Heart right ventricle (tissue), 16 donors: ENCODE data around the gene ITM2A. TPM values are rescaled to one million over a fixed set of nuclear protein-coding genes. Genes with fewer than 3 reads are reported as not detected.

Source experiments
- ATAC-seq, 8 donors: fragments of 200-7000 bp; cut with Tn5 transposase; one replicate each; pipeline ENCODE4 v1.9.1; 2020; ENCODE audit warnings: mild to moderate bottlenecking in 8 of 8, moderate library complexity in 8 of 8, moderate number of reproducible peaks in 1 of 8
- DNase-seq, 2 donors: peaks; one replicate each; pipeline ENCODE4 v3.0.0-alpha.2; 2020
- H3K27ac ChIP-seq, 10 donors: fragments of 200-600 bp; sonication (generic) in 2 of 10; one replicate each; pipeline versions ENCODE4 v1.5.0 to v1.8.0; 2020 to 2022; ENCODE audit warnings: mild to moderate bottlenecking in 3 of 10
- H3K27me3 ChIP-seq, 7 donors: fragments of 200-600 bp; one replicate each; pipeline ENCODE4 v1.8.0; 2021 to 2022; ENCODE audit warnings: mild to moderate bottlenecking in 2 of 7
- H3K36me3 ChIP-seq, 9 donors: fragments of 200-600 bp; sonication (generic) in 1 of 9; one replicate each; pipeline versions ENCODE4 v1.5.0 to v1.8.0; 2020 to 2022; ENCODE audit warnings: mild to moderate bottlenecking in 2 of 9
- H3K4me1 ChIP-seq, 9 donors: fragments of 200-600 bp; sonication (generic) in 1 of 9; one replicate each; pipeline versions ENCODE4 v1.5.0 to v1.8.0; 2020 to 2022; ENCODE audit warnings: mild to moderate bottlenecking in 4 of 9
- H3K4me3 ChIP-seq, 10 donors: fragments of 200-600 bp; sonication (generic) in 2 of 10; one replicate each; pipeline versions ENCODE4 v1.5.0 to v1.8.0; 2020 to 2022; ENCODE audit warnings: mild to moderate bottlenecking in 7 of 10, moderate library complexity in 2 of 10
- H3K9me3 ChIP-seq, 11 donors: fragments of 200-600 bp in 10 of 11; sonication (generic) in 2 of 11; one replicate each; pipeline versions ENCODE4 v1.5.0 to v1.8.0; 2013 to 2022; ENCODE audit warnings: mild to moderate bottlenecking in 2 of 11, control low read depth in 1 of 11, moderate library complexity in 1 of 11
- CTCF ChIP-seq, 9 donors: fragments of 200-600 bp; sonication (generic) in 2 of 9; IDR thresholded peaks; one replicate each; pipeline versions ENCODE4 v1.5.0 to v1.8.0; 2021 to 2022; ENCODE audit warnings: antibody characterized with exemption in 9 of 9, mild to moderate bottlenecking in 5 of 9, moderate library complexity in 1 of 9
- WGBS, 2 donors: extraction: QIAGEN DNeasy Blood & Tissue Kit; methylation state at CpG; one replicate each; pipeline ENCODE4 v1.1.7; 2013; ENCODE audit warnings: inconsistent platforms in 1 of 2; 5-methylcytosine and 5-hydroxymethylcytosine counted together
- intact Hi-C, 10 donors: fragments of 100-400 bp; cut with DNase I; formaldehyde crosslinking; loops; one replicate each; pipeline versions ENCODE4 v1.11.1 to v1.14.2; 2022
- polyA plus RNA-seq, 2 donors: library from polyadenylated mRNA; stranded (reverse); fragments of 200-250 nt; gene quantifications; one replicate each; pipeline ENCODE4 v1.2.3, GENCODE V29; 2013
- total RNA-seq, 10 donors: library from RNA; stranded (reverse); fragmentation: NEBNext Ultra II Directional in 3 of 10; extraction: Animal tissue kit (Norgen Biotek cat#: 25700) in 3 of 10; gene quantifications; one replicate each; pipeline versions ENCODE4 v1.2.1 to v1.2.4, GENCODE V29; 2021 to 2023
- donor health status: Arrhythmogenic right ventricular cardiomyopathy.
- donor health status: ischemic (EF 13 %, LVEDD 7.1; RV severe dilation, severe dysfunction).
- donor health status: healthy with polysubstance abuse.
- donor health status: DM: no; HTN: yes; CAD: no.
- donor health status: DM: no; HTN: no; CAD: no.
- donor health status: ischemic (EF 25% LVEDD 6.9; RV normal size, moderate dysfunction).
- donor health status: ischemic (EF 25% LVEDD 5.7; RV mildly dilated, moderate dysfunction).
- donor health status: healthy.
- donor health status: DM: yes; HTN: yes; CAD: no.
- donor health status: Ischemic cardiomyopathy.
- donor health status: ischemic (EF 35%, LVEDD 5.7; RV mildly dilated, moderate dysfunction).
- donor health status: nonischemic (EF 11% LVEDD 7.7; RV severe dilation, severe dysfunction).
- donor health status: DM: yes; HTN: yes; CAD: no.
- donor health status: PGD.
- donor health status: ischemic (EF 29% LVEDD 5.4; RV normal size, mild dysfunction).
- donor health status: nonischemic (EF 23%, LVEDD 6.1; RV moderate dilation, normal function).

Gene ITM2A
- total and polyA plus RNA-seq, 12 donors = 22.6 to 85.2 (median 61.8) TPM

GRCh38 chrX:79375340-79375739 lies 8.2 kb upstream of the ITM2A start:
- no peaks in the 10 kb centered on the region for H3K27me3 ChIP-seq
- H3K4me1 ChIP-seq = no peaks in the 10 kb centered on the region
- DNase-seq (no peak), ATAC-seq (no peak)
- no peak for TF ChIP-seq CTCF (IDR thresholded peaks at IDR 0.05)
- no peak overlapping the region for H3K4me3 ChIP-seq
- no peaks in the 10 kb centered on the region for H3K36me3 ChIP-seq
- intact Hi-C loops = no loop called here
- WGBS, 2 donors = 86 to 91% methylated on average over 2 of the region's 2 CpGs
- no peaks in the 10 kb centered on the region for H3K9me3 ChIP-seq
- H3K27ac ChIP-seq = no peak overlapping the region

GRCh38 chrX:79371640-79372039 lies 4.5 kb upstream of the ITM2A start:
- ATAC-seq (no peak), DNase-seq (no peak)
- Histone ChIP-seq H3K27me3 (no peaks in the 10 kb centered on the region), H3K36me3 (no peaks in the 10 kb centered on the region), H3K27ac (no peak overlapping the region), H3K4me3 (no peak overlapping the region), H3K4me1 (peaks cover 0 to 4% (median 0%) of the 10 kb centered on the region in 9 donors), H3K9me3 (no peaks in the 10 kb centered on the region)
- 83 to 90% methylated on average over 1 of the region's 1 CpG for WGBS, 2 donors
- intact Hi-C loops = no loop called here
- no peak for TF ChIP-seq CTCF (IDR thresholded peaks at IDR 0.05)

GRCh38 chrX:79371101-79371500 lies 4.0 kb upstream of the ITM2A start:
- Histone ChIP-seq H3K27me3 (no peaks in the 10 kb centered on the region), H3K36me3 (no peaks in the 10 kb centered on the region), H3K27ac (no peak overlapping the region), H3K9me3 (no peaks in the 10 kb centered on the region), H3K4me1 (peaks cover 0 to 4% (median 0%) of the 10 kb centered on the region in 9 donors), H3K4me3 (no peak overlapping the region)
- intact Hi-C loops = no loop called here
- WGBS, 2 donors = 37 to 45% methylated on average over 2 of the region's 2 CpGs
- ATAC-seq (no peak), DNase-seq (no peak)
- no peak for TF ChIP-seq CTCF (IDR thresholded peaks at IDR 0.05)

GRCh38 chrX:79369871-79370270 lies 2.7 kb upstream of the ITM2A start:
- Histone ChIP-seq H3K27ac (peak overlapping the region in 1 of 10 donors; percentile 9), H3K9me3 (no peaks in the 10 kb centered on the region), H3K27me3 (no peaks in the 10 kb centered on the region), H3K4me1 (peaks cover 0 to 4% (median 0%) of the 10 kb centered on the region in 9 donors), H3K36me3 (no peaks in the 10 kb centered on the region), H3K4me3 (no peak overlapping the region)
- 94 to 96% methylated on average over 1 of the region's 1 CpG for WGBS, 2 donors
- intact Hi-C loops = loop anchor here in 2 of 10 donors (5.0 to 10.0 kb wide), 2 partner anchors 98 to 105 kb away; no protein-coding TSS in a partner anchor
- ATAC-seq = no peak
- DNase-seq = no peak
- TF ChIP-seq CTCF (IDR thresholded peaks at IDR 0.05) = no peak
